Panc1 (cell line): ENCODE measurements around the gene ICAM4. TPM values are rescaled to one million over a fixed set of nuclear protein-coding genes. Genes with fewer than 3 reads are reported as not detected.

Source experiments
- ATAC-seq: fragments of 200-7000 bp; cut with Tn5 transposase; 2 replicates; pipeline ENCODE4 v1.9.1; 2020; ENCODE audit warnings: mild to moderate bottlenecking, moderate library complexity
- BruUV-seq: library from RNA; stranded (reverse); fragments of 400-500 nt; replicated peaks from 2 replicates; lab custom pipeline; 2021; lab: Mats Ljungman, UMichigan
- CTCF ChIA-PET: fragments of 300-600 bp; sonication (Branson Sonifier 250); formaldehyde crosslinking; loops from one replicate; lab custom pipeline; 2022; ENCODE audit warnings: antibody characterized with exemption; lab: Charles Lee
- POLR2A ChIA-PET: fragments of 300-600 bp; sonication (Branson Sonifier 250); formaldehyde crosslinking; loops from one replicate; lab custom pipeline; 2022; ENCODE audit warnings: antibody characterized with exemption; lab: Charles Lee
- DNase-seq: peaks from one replicate; pipeline ENCODE4 v3.0.0-alpha.2; 2010; ENCODE audit warnings: low read depth, low spot score
- H3K27ac ChIP-seq: 2 replicates; pipeline ENCODE4 v1.5.1; 2011; ENCODE audit warnings: mild to moderate bottlenecking, low read length, inconsistent platforms
- H3K27me3 ChIP-seq: fragments of 200-500 bp; sonication (Bioruptor generic); 2 replicates; pipeline ENCODE4 v1.6.0; 2014; ENCODE audit warnings: low read length, inconsistent platforms; ENCODE audit not compliant: control insufficient read depth, insufficient read depth
- H3K36me3 ChIP-seq: fragments of 200-500 bp; sonication (Bioruptor generic); 2 replicates; pipeline ENCODE4 v1.5.1; 2014; ENCODE audit warnings: inconsistent platforms, mild to moderate bottlenecking, low read length, moderate library complexity; ENCODE audit not compliant: control insufficient read depth, insufficient read depth
- H3K4me1 ChIP-seq: 2 replicates; pipeline ENCODE4 v1.5.1; 2011; ENCODE audit warnings: inconsistent platforms, mild to moderate bottlenecking, low read length, moderate library complexity; ENCODE audit not compliant: control insufficient read depth, insufficient read depth
- H3K4me3 ChIP-seq, 2 experiments: 2 replicates each; pipeline ENCODE4 v1.5.1; 2011 to 2012; ENCODE audit warnings: low read depth in 2 of 2, low read length in 2 of 2, mild to moderate bottlenecking in 2 of 2, inconsistent platforms in 1 of 2, moderate library complexity in 1 of 2
- H3K9me3 ChIP-seq: fragments of 200-500 bp; sonication (Bioruptor generic); 2 replicates; pipeline ENCODE4 v1.5.1; 2014; ENCODE audit warnings: low read depth, mild to moderate bottlenecking, inconsistent platforms, low read length, moderate library complexity; ENCODE audit not compliant: control insufficient read depth, insufficient read depth
- CTCF ChIP-seq: fragments of 450-650 bp; IDR thresholded peaks from 2 replicates; pipeline ENCODE4 v1.5.1; 2017; ENCODE audit warnings: mild to moderate bottlenecking
- POLR2AphosphoS5 ChIP-seq: IDR thresholded peaks from 2 replicates; pipeline ENCODE4 v1.6.1; 2012; ENCODE audit warnings: mild to moderate bottlenecking, low read depth, low read length, moderate library complexity
- REST ChIP-seq, 2 experiments: IDR thresholded peaks; 2 replicates each; pipeline ENCODE4 v1.6.1; 2011 to 2012; ENCODE audit warnings: low read depth in 2 of 2, control low read depth in 1 of 2, low read length in 1 of 2, mild to moderate bottlenecking in 1 of 2, moderate library complexity in 1 of 2; ENCODE audit not compliant: insufficient read depth in 1 of 2
- SIN3A ChIP-seq: IDR thresholded peaks from 2 replicates; pipeline ENCODE4 v1.6.1; 2012; ENCODE audit warnings: low read depth, mild to moderate bottlenecking, low read length, moderate library complexity, borderline replicate concordance; ENCODE audit not compliant: insufficient read depth
- TCF7L2 ChIP-seq: IDR thresholded peaks from 2 replicates; pipeline ENCODE4 v1.6.1; 2011; ENCODE audit warnings: mild to moderate bottlenecking, low read depth, low read length, inconsistent platforms
- in situ Hi-C: cut with HindIII; loops from 2 replicates; pipeline ENCODE4 v1.10.0; 2016; ENCODE audit warnings: low sequenced_read_pairs, low pct_unique_long_range_greater_than_20kb
- intact Hi-C: fragments of 100-400 bp; cut with micrococcal nuclease; formaldehyde crosslinking; loops from one replicate; pipeline ENCODE4 v1.10.0; 2022; ENCODE audit not compliant: unreplicated experiment
- total RNA-seq: library from RNA; stranded (reverse); gene quantifications from one replicate; pipeline ENCODE4 v1.2.1, GENCODE V29; 2021; ENCODE audit not compliant: unreplicated experiment

The ICAM4 gene
- total RNA-seq, 1 experiment from 2014 or later: 2.8 TPM

GRCh38 chr19:10274589-10274988, 12.2 kb upstream of the ICAM4 start:
- TF ChIP-seq POLR2AphosphoS5 (no peak), REST (IDR thresholded peaks at IDR 0.05; ENCODE audit: insufficient read depth in 1 of 2, low read depth in 2 of 2, low read length in 1 of 2) (no peak), TCF7L2 (no peak), CTCF (no peak)
- H3K27me3 ChIP-seq: no peaks in the 10 kb centered on the region
- no peaks in the 10 kb centered on the region; the same call in 1 of the 2 replicates for H3K36me3 ChIP-seq
- intact Hi-C loops (loop anchor here (5.0 kb wide), 1 partner anchor 113 kb away; no protein-coding TSS in a partner anchor), in situ Hi-C loops (no loop called here)
- BruUV-seq: no TSS peak
- H3K4me3 ChIP-seq: no peak overlapping the region
- ATAC-seq: no peak
- POLR2A ChIA-PET: no interaction called here
- CTCF ChIA-PET: no interaction called here
- no peak overlapping the region for H3K27ac ChIP-seq
- H3K9me3 ChIP-seq: no peaks in the 10 kb centered on the region
- no peak for DNase-seq
- peaks cover 4% of the 10 kb centered on the region for H3K4me1 ChIP-seq

- H3K4me3 ChIP-seq: no peak overlapping the region
- in situ Hi-C loops (no loop called here), intact Hi-C loops (no loop called here)
- no peaks in the 10 kb centered on the region for H3K27me3 ChIP-seq
- ChIA-PET CTCF (no interaction called here), POLR2A (no interaction called here)
- H3K27ac ChIP-seq: no peak overlapping the region
- no peaks in the 10 kb centered on the region for H3K9me3 ChIP-seq
- H3K36me3 ChIP-seq: peaks cover 2% of the 10 kb centered on the region; the same call in 1 of the 2 replicates
- TSS peak; percentile 59 for BruUV-seq
- TF ChIP-seq CTCF (no peak), TCF7L2 (no peak), POLR2AphosphoS5 (no peak), SIN3A (no peak), REST (IDR thresholded peaks at IDR 0.05; ENCODE audit: insufficient read depth in 1 of 2, low read depth in 2 of 2, low read length in 1 of 2) (no peak)
- DNase-seq: no peak
- no peak; the same call in 1 of the 2 replicates for ATAC-seq
- 0 out of 2 replicates have a peak, but pooled peaks cover 1% of the 10 kb centered on the region for H3K4me1 ChIP-seq
These were observed 8.8 kb upstream of the ICAM4 start for GRCh38 chr19:10277795-10278589.
